SH-SY5Y (cell line): Measurements from ENCODE around the gene SCYL2.

Experiments
- GATA2 ChIP-seq: IDR thresholded peaks from 2 replicates; pipeline ENCODE4 v1.6.1; 2011; ENCODE audit warnings: mild to moderate bottlenecking, low read depth, low read length
- GATA3 ChIP-seq: IDR thresholded peaks from 2 replicates; pipeline ENCODE4 v1.6.1; 2011; ENCODE audit warnings: low read depth, mild to moderate bottlenecking, low read length, moderate library complexity

GRCh38 chr12:100317371-100317770 lies 50.4 kb downstream of the SCYL2 start:
- TF ChIP-seq GATA2 (peak; percentile 25; the same call in 1 of the 2 replicates), GATA3 (peak; percentile 79)
